ENCODE measurements around the gene LRRC32.
A peak's percentile ranks its signal among the peaks of the same experiment; 100 is the strongest.

Gene LRRC32

GRCh38 chr11:76658651-76659650, 11.6 kb downstream of the LRRC32 start:
- Histone ChIP-seq H3K18ac (ENCODE audit: low read length) (peak overlapping the region; percentile 14), H3K23ac (ENCODE audit: low read length) (no peak overlapping the region), H3K9ac (ENCODE audit: low read length) (no peak overlapping the region), H3K36me3 (ENCODE audit: control insufficient read depth in 1 of 2, insufficient read depth in 2 of 2, low read length in 2 of 2) (peaks cover 52 to 54% of the 10 kb centered on the region in 2 experiments), H3K79me1 (ENCODE audit: low read length) (no peaks in the 10 kb centered on the region), H2AK5ac (ENCODE audit: low read length) (no peak overlapping the region), H2BK12ac (ENCODE audit: low read length) (no peak overlapping the region), H3K27ac (ENCODE audit: low read depth, low read length) (no peak overlapping the region), H4K8ac (ENCODE audit: low read depth, low read length) (no peak overlapping the region), H3K9me3 (ENCODE audit: insufficient read depth, low read depth, low read length) (peaks cover 2% of the 10 kb centered on the region), H3K4me2 (ENCODE audit: low read length) (no peak overlapping the region), H2BK5ac (ENCODE audit: low read depth, low read length, poor library complexity) (no peak overlapping the region), H3K14ac (ENCODE audit: low read length) (no peak overlapping the region), H4K91ac (ENCODE audit: low read depth, low read length) (no peak overlapping the region), H3K4me1 (ENCODE audit: control insufficient read depth in 1 of 2, insufficient read depth in 2 of 2, low read length in 2 of 2) (peaks cover 2 to 11% of the 10 kb centered on the region in 2 experiments), H4K12ac (ENCODE audit: low read depth, low read length) (no peak overlapping the region), H2AFZ (ENCODE audit: insufficient read depth, low read length, poor library complexity) (no peak overlapping the region), H3K27me3 (ENCODE audit: insufficient read depth, low read length) (no peaks in the 10 kb centered on the region), H2BK120ac (ENCODE audit: insufficient read depth, low read length, poor library complexity) (no peak overlapping the region), H3K79me2 (ENCODE audit: control insufficient read depth, insufficient read depth, low read length, poor library complexity) (no peaks in the 10 kb centered on the region), H3K4me3 (ENCODE audit: low read depth, low read length) (no peak overlapping the region), H3K4ac (ENCODE audit: low read depth, low read length) (no peak overlapping the region)
- no CpG with 5 or more reads among the region's 25 CpGs for WGBS (ENCODE audit: extremely low coverage, insufficient coverage, insufficient read length)
- DNase-seq: peak; percentile 43 to 63

GRCh38 chr11:76658231-76658630, 12.3 kb downstream of the LRRC32 start:
- H3K4me2 ChIP-seq (ENCODE audit: low read length): no peak overlapping the region
- no peak overlapping the region for H4K12ac ChIP-seq (ENCODE audit: low read depth, low read length)
- H2AFZ ChIP-seq (ENCODE audit: insufficient read depth, low read length, poor library complexity): no peak overlapping the region
- no peak overlapping the region for H3K18ac ChIP-seq (ENCODE audit: low read length)
- no peak overlapping the region for H4K8ac ChIP-seq (ENCODE audit: low read depth, low read length)
- no peak overlapping the region for H3K27ac ChIP-seq (ENCODE audit: low read depth, low read length)
- no peak overlapping the region for H3K9ac ChIP-seq (ENCODE audit: low read length)
- no peak overlapping the region for H3K14ac ChIP-seq (ENCODE audit: low read length)
- peaks cover 46 to 47% of the 10 kb centered on the region in 2 experiments for H3K36me3 ChIP-seq (ENCODE audit: control insufficient read depth in 1 of 2, insufficient read depth in 2 of 2, low read length in 2 of 2)
- H3K79me1 ChIP-seq (ENCODE audit: low read length): no peaks in the 10 kb centered on the region
- no peak overlapping the region for H2AK5ac ChIP-seq (ENCODE audit: low read length)
- no peak overlapping the region for H2BK120ac ChIP-seq (ENCODE audit: insufficient read depth, low read length, poor library complexity)
- no peak overlapping the region for H4K91ac ChIP-seq (ENCODE audit: low read depth, low read length)
- no peaks in the 10 kb centered on the region for H3K79me2 ChIP-seq (ENCODE audit: control insufficient read depth, insufficient read depth, low read length, poor library complexity)
- no peak overlapping the region for H2BK5ac ChIP-seq (ENCODE audit: low read depth, low read length, poor library complexity)
- H3K9me3 ChIP-seq (ENCODE audit: insufficient read depth, low read depth, low read length): peaks cover 2% of the 10 kb centered on the region
- peaks cover 2 to 11% of the 10 kb centered on the region in 2 experiments for H3K4me1 ChIP-seq (ENCODE audit: control insufficient read depth in 1 of 2, insufficient read depth in 2 of 2, low read length in 2 of 2)
- no peak overlapping the region for H3K4me3 ChIP-seq (ENCODE audit: low read depth, low read length)
- no peak overlapping the region for H2BK12ac ChIP-seq (ENCODE audit: low read length)
- H3K23ac ChIP-seq (ENCODE audit: low read length): no peak overlapping the region
- DNase-seq: no peak
- WGBS (ENCODE audit: extremely low coverage, insufficient coverage, insufficient read length): no CpG with 5 or more reads among the region's 3 CpGs
- H3K4ac ChIP-seq (ENCODE audit: low read depth, low read length): no peak overlapping the region
- no peaks in the 10 kb centered on the region for H3K27me3 ChIP-seq (ENCODE audit: insufficient read depth, low read length)

GRCh38 chr11:76657187-76658170, 13.1 kb downstream of the LRRC32 start:
- Histone ChIP-seq H3K4me2 (ENCODE audit: low read length) (no peak overlapping the region), H2BK120ac (ENCODE audit: insufficient read depth, low read length, poor library complexity) (no peak overlapping the region), H2BK12ac (ENCODE audit: low read length) (no peak overlapping the region), H3K9ac (ENCODE audit: low read length) (peak overlapping the region; percentile 8), H3K9me3 (ENCODE audit: insufficient read depth, low read depth, low read length) (no peaks in the 10 kb centered on the region), H3K4me1 (ENCODE audit: control insufficient read depth in 1 of 2, insufficient read depth in 2 of 2, low read length in 2 of 2) (peaks cover 2 to 11% of the 10 kb centered on the region in 2 experiments), H2BK5ac (ENCODE audit: low read depth, low read length, poor library complexity) (no peak overlapping the region), H4K91ac (ENCODE audit: low read depth, low read length) (peak overlapping the region; percentile 26), H3K27me3 (ENCODE audit: insufficient read depth, low read length) (no peaks in the 10 kb centered on the region), H3K18ac (ENCODE audit: low read length) (no peak overlapping the region), H3K23ac (ENCODE audit: low read length) (no peak overlapping the region), H2AFZ (ENCODE audit: insufficient read depth, low read length, poor library complexity) (no peak overlapping the region), H4K8ac (ENCODE audit: low read depth, low read length) (no peak overlapping the region), H3K4ac (ENCODE audit: low read depth, low read length) (no peak overlapping the region), H3K79me1 (ENCODE audit: low read length) (no peaks in the 10 kb centered on the region), H3K36me3 (ENCODE audit: control insufficient read depth in 1 of 2, insufficient read depth in 2 of 2, low read length in 2 of 2) (peaks cover 40 to 43% of the 10 kb centered on the region in 2 experiments), H4K12ac (ENCODE audit: low read depth, low read length) (no peak overlapping the region), H3K14ac (ENCODE audit: low read length) (no peak overlapping the region), H3K27ac (ENCODE audit: low read depth, low read length) (no peak overlapping the region), H3K4me3 (ENCODE audit: low read depth, low read length) (no peak overlapping the region), H2AK5ac (ENCODE audit: low read length) (no peak overlapping the region), H3K79me2 (ENCODE audit: control insufficient read depth, insufficient read depth, low read length, poor library complexity) (no peaks in the 10 kb centered on the region)
- DNase-seq: peak; percentile 80 to 85
- no CpG with 5 or more reads among the region's 14 CpGs for WGBS (ENCODE audit: extremely low coverage, insufficient coverage, insufficient read length)

GRCh38 chr11:76656571-76657081, 13.9 kb downstream of the LRRC32 start:
- no peak overlapping the region for H3K4ac ChIP-seq (ENCODE audit: low read depth, low read length)
- H3K9me3 ChIP-seq (ENCODE audit: insufficient read depth, low read depth, low read length): no peaks in the 10 kb centered on the region
- H2BK5ac ChIP-seq (ENCODE audit: low read depth, low read length, poor library complexity): no peak overlapping the region
- H3K4me3 ChIP-seq (ENCODE audit: low read depth, low read length): no peak overlapping the region
- H2BK120ac ChIP-seq (ENCODE audit: insufficient read depth, low read length, poor library complexity): no peak overlapping the region
- H4K12ac ChIP-seq (ENCODE audit: low read depth, low read length): no peak overlapping the region
- no peak overlapping the region for H3K4me2 ChIP-seq (ENCODE audit: low read length)
- H4K91ac ChIP-seq (ENCODE audit: low read depth, low read length): peak overlapping the region; percentile 26
- no peak overlapping the region for H4K8ac ChIP-seq (ENCODE audit: low read depth, low read length)
- no peak overlapping the region for H2AK5ac ChIP-seq (ENCODE audit: low read length)
- no peak overlapping the region for H2AFZ ChIP-seq (ENCODE audit: insufficient read depth, low read length, poor library complexity)
- no peaks in the 10 kb centered on the region for H3K79me2 ChIP-seq (ENCODE audit: control insufficient read depth, insufficient read depth, low read length, poor library complexity)
- peaks cover 2 to 11% of the 10 kb centered on the region in 2 experiments for H3K4me1 ChIP-seq (ENCODE audit: control insufficient read depth in 1 of 2, insufficient read depth in 2 of 2, low read length in 2 of 2)
- WGBS (ENCODE audit: extremely low coverage, insufficient coverage, insufficient read length): no CpG with 5 or more reads among the region's 7 CpGs
- no peak overlapping the region for H3K27ac ChIP-seq (ENCODE audit: low read depth, low read length)
- H3K14ac ChIP-seq (ENCODE audit: low read length): no peak overlapping the region
- H3K9ac ChIP-seq (ENCODE audit: low read length): no peak overlapping the region
- no peak overlapping the region for H2BK12ac ChIP-seq (ENCODE audit: low read length)
- peaks cover 37 to 40% of the 10 kb centered on the region in 2 experiments for H3K36me3 ChIP-seq (ENCODE audit: control insufficient read depth in 1 of 2, insufficient read depth in 2 of 2, low read length in 2 of 2)
- no peak overlapping the region for H3K23ac ChIP-seq (ENCODE audit: low read length)
- no peaks in the 10 kb centered on the region for H3K79me1 ChIP-seq (ENCODE audit: low read length)
- DNase-seq: no peak
- H3K18ac ChIP-seq (ENCODE audit: low read length): no peak overlapping the region
- H3K27me3 ChIP-seq (ENCODE audit: insufficient read depth, low read length): no peaks in the 10 kb centered on the region
